Activated gamma-delta T cell treated with anti-CD3 and anti-CD28 coated beads, Interleukin-2, amount 50 U/mL, for 16 hours (primary cell): ENCODE results near the gene PRRC2B.

Source experiments
- DNase-seq: peaks from one replicate; pipeline ENCODE4 v3.0.0-alpha.2; 2020; ENCODE audit warnings: low read depth

PRRC2B gene

DNA sequence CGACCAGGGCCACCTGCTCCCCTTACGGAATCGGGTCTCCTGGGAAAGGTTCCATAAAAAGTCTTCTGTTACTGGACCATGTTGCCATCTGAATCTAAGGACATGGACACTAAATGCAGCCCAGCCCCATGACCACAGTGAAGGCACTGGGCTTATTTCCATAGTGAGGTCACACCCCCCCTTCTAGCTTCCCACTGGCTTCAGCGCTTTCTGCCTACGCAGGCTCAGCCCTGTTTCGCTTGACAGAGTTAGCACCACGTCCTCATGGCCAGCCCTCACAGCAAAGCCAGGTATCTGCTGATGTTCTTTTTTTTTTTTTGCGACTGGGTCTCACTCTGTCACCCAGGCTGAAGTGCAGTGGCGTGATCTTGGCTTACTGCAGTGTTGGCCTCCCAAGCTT lies 123.0 kb downstream of the PRRC2B start:
- no peak for DNase-seq

DNA sequence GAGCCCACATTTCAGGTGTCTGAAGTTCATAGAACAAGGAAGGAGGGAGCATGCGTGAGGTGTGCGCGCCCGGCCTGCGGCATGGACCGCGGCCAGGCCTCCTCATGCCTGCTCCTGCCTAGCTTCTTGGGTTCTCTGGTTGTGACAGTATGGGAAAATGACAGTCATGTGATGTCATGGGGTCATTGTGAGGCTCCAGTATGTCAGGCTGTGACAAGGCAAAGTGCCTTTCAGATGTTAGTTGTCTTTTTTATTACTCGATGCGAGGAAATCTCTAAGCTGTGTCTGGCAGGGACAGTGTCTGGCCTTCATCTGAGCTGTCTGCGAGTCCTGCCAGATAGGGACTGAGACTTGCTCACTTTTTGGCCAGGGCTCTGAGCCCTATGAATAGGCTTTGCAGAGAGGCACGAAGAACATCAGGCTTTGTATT lies 123.9 kb downstream of the PRRC2B start:
- DNase-seq: no peak

DNA sequence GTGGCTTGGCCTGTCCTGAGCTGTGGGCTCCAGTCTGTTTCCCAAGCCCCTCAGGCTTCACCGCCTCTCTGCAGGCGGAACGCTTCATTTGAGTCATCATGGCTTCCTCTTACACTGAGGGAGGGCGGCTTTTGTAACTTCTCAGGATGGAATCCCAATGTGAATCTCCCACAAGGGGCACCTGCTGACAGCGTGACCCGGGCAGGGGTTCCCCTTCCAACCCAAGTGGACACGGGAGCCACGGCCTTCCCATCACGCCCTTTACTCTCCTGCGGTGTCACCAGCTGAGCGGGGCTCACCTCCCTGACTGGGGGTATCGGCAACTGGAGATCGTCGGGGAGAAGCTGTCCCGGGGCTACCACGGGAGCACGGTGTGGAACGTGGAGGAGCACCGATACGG lies 124.7 kb downstream of the PRRC2B start:
- DNase-seq: no peak

DNA sequence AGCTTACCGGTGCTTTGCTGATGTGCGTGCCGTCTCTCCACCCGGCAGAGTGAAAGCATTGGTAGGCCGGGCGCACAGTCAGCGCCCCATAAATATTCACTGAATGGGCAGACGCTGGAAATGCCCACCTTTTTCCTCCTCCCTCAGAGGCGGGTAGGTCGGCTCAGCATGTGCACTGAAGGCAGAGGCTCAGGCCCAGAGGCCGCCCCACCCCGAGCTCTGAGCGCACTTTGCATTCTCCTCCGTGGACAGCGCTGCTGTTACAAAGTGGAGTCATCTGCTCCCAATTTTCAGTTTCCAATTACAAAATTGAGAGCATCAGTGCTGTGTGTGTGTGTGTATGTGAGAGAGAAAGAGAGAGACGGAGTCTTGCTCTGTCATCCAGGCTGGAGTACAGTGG lies 126.6 kb downstream of the PRRC2B start:
- DNase-seq: no peak

DNA sequence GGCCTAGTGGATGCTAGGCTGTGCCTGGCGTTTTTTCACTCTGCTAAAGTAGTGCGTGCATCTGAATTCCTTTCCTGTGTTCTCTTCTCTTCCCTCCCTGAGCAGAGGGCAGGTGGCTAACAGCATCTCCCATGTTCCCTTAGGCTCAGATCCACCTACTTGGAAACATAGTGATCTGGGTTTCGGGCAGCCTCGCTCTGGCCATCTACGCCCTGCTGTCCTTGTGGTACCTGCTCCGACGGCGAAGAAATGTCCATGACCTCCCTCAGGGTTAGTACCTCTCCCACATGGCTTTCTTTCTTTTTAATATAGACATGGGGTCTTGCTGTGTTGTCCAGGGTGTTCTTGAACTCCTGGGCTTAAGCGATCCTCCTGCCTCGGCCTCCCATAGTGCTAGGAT lies 127.3 kb downstream of the PRRC2B start:
- DNase-seq: no peak

DNA sequence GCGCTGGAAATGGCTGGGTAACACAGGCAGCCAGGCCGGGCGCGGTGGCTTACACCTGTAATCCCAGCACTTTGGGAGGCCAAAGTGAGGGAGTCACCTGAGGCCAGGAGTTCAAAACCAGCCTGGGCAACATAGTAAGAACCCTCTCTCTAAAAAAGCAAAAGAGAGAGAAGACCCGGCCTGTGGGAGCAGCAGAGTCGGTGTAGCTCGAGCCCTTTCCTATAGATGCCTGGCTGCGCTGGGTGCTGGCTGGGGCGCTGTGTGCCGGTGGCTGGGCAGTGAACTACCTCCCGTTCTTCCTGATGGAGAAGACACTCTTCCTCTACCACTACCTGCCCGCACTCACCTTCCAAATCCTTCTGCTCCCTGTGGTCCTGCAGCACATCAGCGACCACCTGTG lies 127.9 kb downstream of the PRRC2B start:
- DNase-seq: no peak

DNA sequence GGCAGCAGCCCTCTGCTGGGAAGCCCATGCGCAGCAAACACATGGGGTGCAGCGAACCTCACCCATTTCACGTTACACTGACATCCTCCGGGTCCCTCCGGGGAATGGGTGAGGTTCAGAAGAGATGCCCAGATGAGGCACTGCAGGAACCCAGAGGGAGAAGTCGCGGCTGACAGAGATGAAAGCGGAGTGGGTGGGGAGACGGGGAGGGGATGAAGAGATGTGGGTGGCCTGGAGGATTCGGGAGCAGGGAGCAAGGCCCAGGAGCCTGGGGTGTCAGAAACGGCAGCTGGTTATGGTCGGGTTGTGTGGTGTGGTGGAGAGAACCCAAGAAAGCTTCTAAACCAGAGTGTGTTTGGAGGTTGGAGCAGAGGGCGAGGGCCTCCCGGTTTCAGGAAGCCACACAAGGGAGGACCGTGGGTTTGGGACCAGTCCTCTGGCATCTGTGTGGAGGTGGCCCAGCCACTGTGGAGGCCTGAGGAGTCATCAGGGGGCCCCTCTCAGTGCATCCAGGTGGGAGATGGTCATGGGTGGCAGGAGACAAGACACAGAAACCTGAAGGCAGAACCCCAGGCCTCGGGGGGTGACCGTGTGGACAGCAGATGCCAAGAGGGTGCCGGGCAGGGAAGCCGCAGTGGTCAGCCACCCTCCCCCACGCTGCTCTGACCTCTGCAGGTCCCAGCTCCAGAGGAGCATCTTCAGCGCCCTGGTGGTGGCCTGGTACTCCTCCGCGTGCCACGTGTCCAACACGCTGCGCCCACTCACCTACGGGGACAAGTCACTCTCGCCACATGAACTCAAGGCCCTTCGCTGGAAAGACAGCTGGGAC lies 128.6 kb downstream of the PRRC2B start:
- no peak for DNase-seq

DNA sequence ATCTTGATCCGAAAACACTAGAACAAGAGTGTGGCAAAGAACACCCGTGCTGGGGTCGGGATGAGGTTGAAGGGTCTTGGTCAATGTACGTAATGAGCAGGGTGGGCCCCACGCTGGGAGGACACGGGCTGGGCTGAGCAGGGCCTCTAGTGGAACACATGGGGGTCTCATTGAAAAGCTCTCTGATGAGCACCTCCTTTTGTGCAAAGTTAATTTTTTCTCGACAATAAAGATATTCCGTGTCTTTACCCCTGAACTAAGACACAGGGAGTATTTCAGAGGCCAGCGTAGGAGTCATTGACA lies 129.2 kb downstream of the PRRC2B start:
- DNase-seq: no peak

DNA sequence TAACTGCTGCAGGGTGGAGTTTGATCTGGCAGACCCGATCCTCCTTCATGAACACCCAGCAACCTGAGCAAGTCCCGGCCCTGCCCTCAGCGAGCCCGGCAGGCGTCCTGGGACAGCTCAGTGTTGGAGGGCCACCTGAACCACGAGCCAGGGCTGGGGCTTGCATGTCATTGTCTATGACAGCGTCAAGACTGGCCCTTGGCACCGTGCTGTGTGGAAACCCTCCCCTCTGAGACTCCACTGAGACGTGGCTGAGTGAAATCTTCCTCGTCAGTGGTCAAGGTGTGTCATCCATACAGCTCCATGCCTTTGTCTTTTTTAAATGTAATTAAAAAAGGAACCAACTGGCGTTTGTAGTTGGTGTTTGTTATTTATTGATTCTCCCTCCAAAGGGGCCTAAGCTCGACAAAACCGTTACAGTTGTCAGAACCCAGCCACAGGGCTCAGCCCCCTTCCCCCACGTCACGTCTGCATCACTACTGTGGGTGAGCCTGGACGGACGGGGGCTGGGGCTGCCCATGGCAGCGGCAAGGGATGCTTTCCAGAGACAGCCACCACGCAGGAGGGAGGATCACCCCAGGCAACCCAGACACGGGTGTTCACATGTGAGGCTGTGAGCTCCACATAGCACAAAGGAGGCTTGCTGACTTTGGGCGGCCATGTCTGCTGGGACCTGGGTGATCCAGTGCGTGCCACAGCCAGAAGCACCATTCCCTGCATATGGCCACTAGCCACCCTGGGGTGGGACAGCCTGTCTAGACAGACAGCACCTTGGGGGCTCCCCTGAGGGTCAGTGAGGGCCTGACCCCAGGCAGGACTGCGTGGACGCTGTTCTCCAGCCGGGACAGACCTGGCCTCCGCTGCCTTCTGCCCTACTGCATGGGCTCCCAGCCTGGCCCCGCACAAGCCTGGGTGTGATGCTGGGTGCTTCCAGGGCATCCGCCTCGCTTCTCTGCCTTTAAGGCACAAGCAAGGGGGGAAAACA lies 129.9 kb downstream of the PRRC2B start:
- no peak for DNase-seq

DNA sequence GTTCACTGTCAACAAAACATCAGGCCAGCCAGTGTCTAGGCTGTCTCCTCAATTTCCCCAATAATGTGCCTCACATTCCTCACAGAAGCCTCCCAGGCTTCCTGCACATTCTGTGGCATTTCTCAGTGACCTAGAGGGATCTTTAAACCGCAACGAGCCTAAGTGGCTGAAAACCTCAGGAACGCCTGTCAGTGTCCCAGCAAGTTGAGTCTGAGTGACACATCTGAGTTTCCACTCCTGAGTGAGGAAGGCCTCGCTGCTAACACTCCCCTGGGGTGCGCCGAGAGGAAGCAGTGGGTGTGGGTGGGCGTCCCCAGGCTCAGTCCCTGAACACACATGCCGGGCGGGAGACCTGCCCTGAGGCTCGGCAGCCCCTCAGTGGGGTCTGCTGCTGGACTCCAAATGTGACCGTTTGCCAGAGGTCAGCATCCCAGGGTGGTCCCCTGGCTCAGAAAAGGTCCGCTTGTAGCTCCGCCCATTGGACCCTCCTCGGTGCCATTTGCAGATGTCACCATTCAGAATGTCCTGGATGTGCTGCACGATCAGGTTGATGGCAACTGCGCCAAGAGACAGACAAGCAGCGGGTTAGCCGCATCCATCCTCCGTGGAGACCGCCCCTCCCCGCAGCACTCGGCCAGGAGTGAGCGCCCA lies 130.9 kb downstream of the PRRC2B start:
- DNase-seq: no peak

DNA sequence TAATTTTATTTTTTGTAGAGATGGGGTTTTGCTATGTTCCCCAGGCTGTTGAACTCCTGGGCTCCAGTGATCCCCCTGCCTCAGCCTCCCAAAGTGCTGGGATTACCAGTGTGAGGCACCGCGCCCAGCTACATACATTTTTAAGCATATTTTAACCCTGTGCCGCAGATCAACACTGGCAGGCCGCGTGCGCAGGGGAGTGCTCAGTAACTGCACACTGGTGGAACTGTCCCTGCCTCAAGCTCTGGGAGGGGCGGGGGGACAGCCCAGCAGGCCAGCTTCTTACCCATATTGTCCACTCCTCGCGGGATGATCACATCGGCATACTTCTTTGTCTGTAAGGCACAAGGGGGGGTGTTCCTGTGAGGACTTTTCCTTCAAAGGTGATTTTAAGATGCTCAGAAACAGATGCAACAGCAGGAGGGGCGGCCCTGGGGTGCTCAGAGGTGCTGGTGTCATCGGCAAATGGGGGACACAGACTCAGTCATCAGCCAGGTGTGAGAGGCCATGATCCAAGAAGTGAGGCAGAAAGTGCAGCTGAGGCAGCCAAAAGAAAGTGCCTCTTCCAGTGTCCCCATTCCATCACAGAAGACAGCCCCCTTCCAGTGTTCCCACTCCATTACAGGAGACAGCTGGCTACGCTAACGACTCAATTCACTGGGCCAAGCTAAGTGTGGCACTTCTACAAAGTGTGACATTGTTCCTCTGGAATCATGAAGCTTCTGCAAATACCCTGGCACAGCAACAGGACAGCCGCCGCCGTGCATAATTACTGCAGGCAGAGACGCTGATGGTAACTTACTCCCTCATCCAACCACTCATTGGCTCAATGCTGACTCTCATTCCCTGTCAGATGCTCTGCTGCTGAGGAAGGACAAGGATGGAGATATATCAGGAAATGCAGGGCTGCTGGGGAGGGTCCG lies 132.0 kb downstream of the PRRC2B start:
- no peak for DNase-seq

DNA sequence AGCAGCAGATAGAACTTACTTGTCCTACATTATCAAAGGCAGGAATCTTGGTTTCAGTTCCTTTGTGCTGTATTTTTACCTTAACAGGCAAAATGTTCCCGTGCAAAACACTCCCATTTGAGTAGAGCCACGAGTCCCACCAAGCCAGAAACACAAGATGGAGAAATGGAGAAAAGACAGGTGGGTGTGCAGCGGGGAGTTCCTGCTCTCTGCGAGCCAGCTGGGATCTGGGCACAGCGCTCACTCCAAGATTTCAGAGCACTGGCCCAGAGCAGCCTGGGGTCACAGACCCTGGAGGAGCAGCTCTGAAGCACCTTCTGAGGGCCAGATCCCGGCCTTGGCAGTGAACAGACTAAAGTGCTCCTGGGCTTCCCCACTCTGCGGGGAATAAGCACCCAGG lies 134.3 kb downstream of the PRRC2B start:
- no peak for DNase-seq

DNA sequence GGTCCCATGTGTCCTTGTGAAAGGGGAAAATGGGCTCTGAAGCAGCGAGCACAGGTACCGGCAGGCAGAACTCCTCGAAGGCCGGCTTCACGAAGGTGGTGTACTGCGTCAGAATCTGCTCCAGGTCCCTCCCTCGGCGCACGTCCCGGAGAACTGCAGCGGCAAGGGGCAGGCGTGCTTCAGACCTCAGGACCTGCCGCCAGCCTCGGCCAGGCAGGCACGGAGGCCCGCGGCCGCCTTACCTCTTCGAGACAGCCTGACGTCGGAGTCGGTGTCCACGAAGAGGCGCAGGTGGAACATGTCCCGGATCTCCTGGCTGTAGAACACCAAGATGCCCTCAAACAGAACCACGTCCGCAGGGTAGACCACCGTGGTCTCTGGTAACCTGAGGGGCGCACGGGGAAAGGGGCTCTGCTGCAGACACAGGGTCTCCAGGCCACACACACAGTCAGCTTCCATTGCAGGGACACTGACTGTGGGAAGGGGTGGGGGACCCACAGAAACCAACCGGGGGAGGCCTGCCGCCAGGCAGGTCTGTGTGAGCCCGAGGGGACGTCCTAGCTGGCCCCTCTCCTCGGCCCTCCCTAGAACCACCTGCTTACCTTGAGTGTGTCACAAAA lies 135.1 kb downstream of the PRRC2B start:
- no peak for DNase-seq

DNA sequence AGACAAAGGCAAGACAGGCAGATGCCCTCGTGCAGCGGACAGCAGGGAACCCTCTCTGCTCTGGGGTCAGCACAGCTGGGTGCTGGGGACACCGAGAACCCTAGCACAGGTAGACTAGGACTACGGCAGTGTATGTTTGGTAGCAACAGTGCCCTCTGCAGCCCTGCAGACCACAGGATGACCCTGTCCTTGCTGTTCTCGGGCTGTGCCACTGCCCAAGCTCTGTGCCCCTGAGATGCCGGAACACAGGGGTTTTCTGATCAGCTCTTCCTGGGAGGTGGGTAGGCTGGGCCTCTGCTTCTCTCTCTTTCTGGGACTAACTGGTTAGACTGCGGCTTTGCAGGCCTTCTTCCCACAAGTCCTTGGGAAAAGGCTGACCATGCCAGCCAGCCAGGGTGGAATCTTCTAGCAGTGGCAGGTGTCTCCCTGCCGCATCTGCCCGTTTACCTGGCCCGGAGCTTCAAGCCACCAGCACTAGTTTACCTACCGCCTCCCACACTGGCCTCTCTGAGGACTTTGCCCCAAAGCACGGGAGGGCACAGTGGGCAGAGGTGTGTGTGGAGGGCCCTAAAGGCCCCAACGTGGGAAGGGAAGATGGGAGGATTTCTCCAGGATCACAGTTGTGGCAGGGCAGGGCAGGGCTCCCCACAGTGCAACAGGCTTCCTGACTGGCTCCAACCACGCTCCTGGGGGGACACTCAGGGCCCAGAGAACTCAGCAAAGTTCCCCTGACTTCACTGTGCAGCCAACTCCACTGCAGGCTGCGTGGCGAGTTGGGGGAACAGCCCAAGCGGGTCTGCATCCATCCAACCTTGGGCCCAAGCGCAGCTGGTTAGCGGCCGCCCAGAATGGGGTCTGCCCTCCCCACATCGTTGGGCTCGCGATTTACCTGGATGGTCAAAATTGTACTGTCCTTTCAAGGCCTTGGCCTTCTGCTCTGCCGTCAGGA lies 136.0 kb downstream of the PRRC2B start:
- DNase-seq: no peak

DNA sequence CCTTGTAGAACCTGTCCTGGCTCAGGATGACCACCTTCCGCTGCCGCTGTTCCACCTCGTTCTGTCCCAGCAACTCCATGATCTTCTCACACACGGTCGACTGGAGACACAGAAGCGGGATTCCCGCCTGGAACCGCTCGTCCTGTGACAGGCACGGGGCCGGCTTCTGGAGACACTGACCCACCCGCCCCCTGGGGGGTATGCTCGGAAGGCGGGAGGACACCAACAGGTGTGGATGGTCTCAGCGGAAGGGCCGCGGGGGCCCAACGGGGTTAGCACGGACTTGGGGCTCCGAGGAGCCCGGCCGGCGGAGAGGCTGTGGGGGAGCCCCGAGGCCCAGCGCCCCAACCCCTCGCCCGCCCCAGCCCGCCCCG lies 136.6 kb downstream of the PRRC2B start:
- no peak for DNase-seq

DNA sequence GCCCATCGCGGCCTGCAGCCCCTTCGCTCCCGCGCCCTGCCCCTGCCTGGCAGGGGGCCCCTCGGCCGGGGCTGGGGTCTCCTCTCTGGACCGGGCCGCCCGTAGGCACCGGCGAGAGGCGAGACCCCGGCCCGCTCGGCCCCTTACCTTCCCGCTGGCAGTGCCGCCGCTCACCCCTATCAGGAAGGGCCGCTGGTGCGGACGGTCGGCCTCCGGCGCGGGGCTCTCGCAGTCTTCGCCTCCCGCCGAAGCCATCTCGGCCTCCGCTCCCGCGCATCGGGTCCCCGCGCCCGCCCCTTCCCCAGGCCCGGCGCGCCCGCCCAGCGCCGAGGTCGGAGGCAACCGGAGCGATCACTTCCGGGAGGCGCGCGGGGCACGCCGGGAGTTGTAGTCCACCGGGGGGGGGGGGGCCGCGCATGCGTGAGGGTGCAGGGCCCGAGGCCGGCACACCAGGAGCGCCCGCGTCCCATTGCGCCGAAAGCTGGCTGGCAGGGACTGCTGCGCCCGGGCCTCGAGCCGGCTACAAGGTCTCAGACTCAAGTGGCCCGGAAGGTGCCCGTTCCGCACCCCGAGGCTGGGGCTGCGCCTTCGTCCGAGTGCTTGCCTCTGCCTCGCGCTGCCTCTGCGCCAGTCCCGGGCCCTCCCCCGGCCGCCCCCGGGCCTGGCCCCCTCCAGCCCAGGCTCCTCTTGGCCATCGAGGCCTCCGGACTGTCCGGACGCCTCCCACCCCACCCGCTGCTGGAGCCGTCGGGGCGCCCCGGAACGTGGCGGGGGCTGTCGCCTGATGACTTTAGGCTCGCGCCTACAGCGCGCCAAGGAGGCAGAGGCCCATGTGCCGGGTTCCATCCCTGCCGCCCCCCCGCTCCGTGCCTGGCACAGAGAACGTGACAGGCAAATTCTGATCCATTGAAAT lies 137.3 kb downstream of the PRRC2B start, which contains the start of gene UCK1:
Gene UCK1, minus strand, starts transcription at position 344 of the 913 bp plus-strand sequence. Its CDS starts 89 bp downstream, at position 255.
- peak; percentile 47 for DNase-seq

DNA sequence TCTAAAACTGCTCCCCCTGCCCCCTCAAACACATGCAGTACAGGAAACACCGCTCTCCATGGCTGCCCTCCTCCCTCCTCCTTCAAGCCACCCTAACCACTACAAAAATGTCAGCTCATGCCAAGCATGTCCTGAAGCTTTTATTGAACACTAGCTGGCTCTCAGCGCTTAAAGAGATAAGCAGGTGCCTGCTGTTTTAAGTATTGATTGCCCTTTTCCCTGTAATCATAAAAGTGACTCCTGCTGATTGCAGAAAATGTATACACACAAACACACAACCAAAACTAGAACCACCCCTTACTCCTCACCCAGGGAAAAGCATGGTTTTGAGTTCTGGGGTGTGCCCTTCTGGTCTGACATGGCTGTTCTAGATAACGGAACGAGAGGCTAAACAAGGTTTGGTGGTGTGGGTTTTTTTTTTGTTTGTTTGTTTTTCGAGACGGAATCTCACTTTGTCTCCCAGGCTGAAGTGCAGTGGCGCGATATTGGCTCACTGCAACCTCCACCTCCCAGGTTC lies 140.9 kb downstream of the PRRC2B start:
- DNase-seq: no peak

DNA sequence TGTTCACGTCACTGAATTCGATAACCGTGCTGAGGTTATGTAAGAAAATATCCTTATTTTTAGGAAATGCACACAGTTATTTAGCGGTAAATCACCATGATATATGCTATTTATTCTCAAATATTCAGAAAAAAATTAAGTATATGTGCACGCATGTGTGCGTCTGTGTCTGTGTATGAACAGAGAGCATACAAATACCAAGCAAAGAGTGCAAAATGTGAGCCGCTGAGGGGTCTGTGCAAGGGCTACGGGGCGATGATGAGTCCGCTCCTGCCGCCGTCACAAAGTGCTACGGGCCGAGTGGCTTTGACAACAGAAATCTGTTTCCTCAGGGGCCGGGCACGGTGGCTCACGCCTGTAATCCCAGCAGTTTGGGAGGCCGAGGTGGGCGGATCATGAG lies 144.1 kb downstream of the PRRC2B start:
- no peak for DNase-seq
